Epithelial cell of proximal tubule (primary cell): Measurements from ENCODE around the gene CLSTN1. TPM values are rescaled to one million over a fixed set of nuclear protein-coding genes. Genes with fewer than 3 reads are reported as not detected.

Experiments used
- DNase-seq: peaks from one replicate; pipeline ENCODE4 v3.0.0-alpha.2; 2011; ENCODE audit warnings: low read depth
- H3K4me3 ChIP-seq: 2 replicates; pipeline ENCODE4 v1.5.1; 2011; ENCODE audit warnings: low read depth, mild to moderate bottlenecking, low read length
- CTCF ChIP-seq: conservative IDR thresholded peaks from 2 replicates; pipeline ENCODE4 v1.5.1; 2012; ENCODE audit warnings: low read depth, mild to moderate bottlenecking, low read length
- total RNA-seq: library from RNA; depleted of rRNA; stranded (reverse); fragments of >200 nt; gene quantifications from 2 replicates; pipeline ENCODE4 v1.2.3, GENCODE V29; 2015

Gene CLSTN1
- total RNA-seq, 1 donor from 2014 or later = 87.5 TPM

- H3K4me3 ChIP-seq = no peak overlapping the region
- DNase-seq = no peak
- peak; percentile 11 for TF ChIP-seq CTCF
These were observed 132.1 kb downstream of the CLSTN1 start for GRCh38 chr1:9691691-9692090.

DNA sequence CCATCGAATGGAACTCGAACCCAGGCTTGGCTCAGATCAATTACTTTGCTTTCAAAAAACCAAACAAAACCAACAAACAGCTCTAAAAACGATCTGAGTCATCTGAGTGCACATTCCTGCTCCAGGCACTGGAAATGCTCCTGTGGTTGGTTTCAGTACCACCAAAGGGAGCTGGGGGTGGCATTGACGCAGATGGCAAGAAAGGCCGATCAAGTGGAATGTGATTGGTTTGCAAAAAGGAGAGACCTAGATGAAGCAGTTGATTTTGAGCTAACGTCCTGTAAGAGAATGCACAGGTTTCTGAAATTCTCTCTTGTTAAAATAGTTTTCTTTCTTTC, 132.7 kb downstream of the CLSTN1 start:
- no peak for TF ChIP-seq CTCF
- no peak for DNase-seq
- no peak overlapping the region for H3K4me3 ChIP-seq

- TF ChIP-seq CTCF = no peak
- no peak for DNase-seq
- H3K4me3 ChIP-seq = peak overlapping the region; percentile 65
These were observed 133.2 kb downstream of the CLSTN1 start for GRCh38 chr1:9690440-9691107.

GRCh38 chr1:9689971-9690381, 133.8 kb downstream of the CLSTN1 start:
- no peak for DNase-seq
- TF ChIP-seq CTCF = peak; percentile 30
- H3K4me3 ChIP-seq = peak overlapping the region; percentile 65

DNA sequence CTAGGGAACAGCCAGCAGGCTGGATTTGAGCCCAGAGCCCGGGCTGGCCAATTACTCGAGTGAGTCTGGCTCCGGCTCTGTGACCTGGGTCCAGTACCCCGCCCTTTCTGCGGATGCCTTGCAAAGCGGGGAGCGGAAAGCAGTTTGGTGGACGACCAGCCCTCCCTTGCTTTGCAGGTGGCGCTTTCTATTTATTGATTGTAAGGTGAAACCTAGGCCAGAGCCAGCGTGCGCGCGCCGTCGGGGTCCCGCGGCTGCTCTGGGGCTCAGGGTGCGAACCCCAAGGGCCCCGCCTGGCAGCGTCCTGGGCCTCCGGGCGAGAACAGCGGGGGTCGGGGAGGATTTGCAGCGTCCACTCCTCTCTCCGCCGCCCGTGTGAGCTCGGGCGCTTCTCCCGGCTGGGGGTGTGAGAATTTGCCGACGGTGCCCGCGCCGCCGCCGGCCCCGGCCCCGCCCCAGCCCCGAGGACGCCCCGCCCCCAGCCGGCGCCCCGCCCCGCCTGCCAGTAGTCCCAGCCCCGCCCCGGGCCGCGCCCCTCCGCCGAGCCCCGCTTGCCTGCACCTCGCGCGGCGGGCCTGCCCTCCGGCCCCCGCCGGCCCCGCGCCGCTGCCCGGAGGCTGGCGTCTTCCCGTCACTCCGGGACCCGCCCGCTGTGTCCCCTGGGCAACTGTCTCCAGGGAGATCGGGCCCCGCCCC, 134.6 kb downstream of the CLSTN1 start:
- H3K4me3 ChIP-seq = peak overlapping the region; percentile 65
- no peak for DNase-seq
- TF ChIP-seq CTCF = no peak

DNA sequence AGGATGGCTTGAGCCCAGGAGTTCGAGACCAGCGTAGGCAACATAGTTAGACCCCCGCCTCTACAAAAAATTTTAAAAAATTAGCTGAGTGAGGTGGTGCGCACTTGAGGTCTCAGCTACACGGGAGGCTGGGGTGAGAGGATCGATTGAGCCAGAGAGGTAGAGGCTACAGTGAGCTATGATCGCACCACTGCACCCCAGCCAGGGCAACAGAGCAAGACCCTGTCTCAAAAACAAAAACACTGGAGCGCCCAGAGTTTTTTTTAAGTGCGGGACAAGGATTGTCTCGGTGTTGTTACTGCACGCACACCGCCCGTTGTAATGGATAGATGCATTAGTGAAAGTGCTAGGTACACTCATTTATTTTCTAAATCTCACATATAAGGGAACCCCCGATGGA, 135.2 kb downstream of the CLSTN1 start:
- peak overlapping the region; percentile 58 for H3K4me3 ChIP-seq
- DNase-seq = no peak
- TF ChIP-seq CTCF = no peak
